ENCODE results near the gene ANKRD13A.
A peak's percentile ranks its signal among the peaks of the same experiment; 100 is the strongest.

ANKRD13A gene

GRCh38 chr12:109963330-109963729, 35.9 kb upstream of the ANKRD13A start:
- DNase-seq (ENCODE audit: low read depth, low spot score) = no peak

GRCh38 chr12:109963743-109964429, 35.3 kb upstream of the ANKRD13A start:
- peak; percentile 48 for DNase-seq (ENCODE audit: low read depth, low spot score)
- no peak overlapping the region for H3K4me3 ChIP-seq (ENCODE audit: low read depth, low read length)
- no peak for TF ChIP-seq CTCF (IDR thresholded peaks at IDR 0.05; ENCODE audit: low read depth, low read length)
- in situ Hi-C loops (cut with HindIII; ENCODE audit: low sequenced_read_pairs) = no loop called here

More at GRCh38 chr12:109963330-109963729, 35.9 kb upstream of the ANKRD13A start:
- in situ Hi-C loops (cut with HindIII; ENCODE audit: low sequenced_read_pairs) = no loop called here
- no peak for TF ChIP-seq CTCF (IDR thresholded peaks at IDR 0.05; ENCODE audit: low read depth, low read length)
- H3K4me3 ChIP-seq (ENCODE audit: low read depth, low read length) = no peak overlapping the region

DNA sequence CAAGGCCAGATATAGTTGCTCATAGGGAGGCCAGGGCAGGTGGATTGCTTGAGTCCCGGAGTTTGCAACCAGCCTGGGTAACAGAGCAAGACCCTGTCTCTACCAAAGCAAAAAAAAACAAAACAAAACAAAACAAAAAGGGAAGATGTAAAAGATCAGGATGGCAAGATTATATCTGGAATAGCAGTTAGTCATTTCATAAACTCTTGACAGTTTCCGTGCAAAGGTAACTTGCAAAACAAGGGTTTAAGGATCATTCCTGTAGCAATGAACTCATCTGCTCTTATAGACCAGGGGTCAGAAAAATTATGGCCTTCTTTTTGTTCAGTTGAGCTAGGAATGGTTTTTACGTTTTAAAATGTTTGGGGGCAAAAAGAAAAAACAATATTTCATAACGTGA, 32.7 kb upstream of the ANKRD13A start:
- no peak overlapping the region for H3K4me3 ChIP-seq (ENCODE audit: low read depth, low read length)
- no peak for DNase-seq (ENCODE audit: low read depth, low spot score)
- TF ChIP-seq CTCF (IDR thresholded peaks at IDR 0.05; ENCODE audit: low read depth, low read length) = no peak
- in situ Hi-C loops (cut with HindIII; ENCODE audit: low sequenced_read_pairs) = no loop called here

DNA sequence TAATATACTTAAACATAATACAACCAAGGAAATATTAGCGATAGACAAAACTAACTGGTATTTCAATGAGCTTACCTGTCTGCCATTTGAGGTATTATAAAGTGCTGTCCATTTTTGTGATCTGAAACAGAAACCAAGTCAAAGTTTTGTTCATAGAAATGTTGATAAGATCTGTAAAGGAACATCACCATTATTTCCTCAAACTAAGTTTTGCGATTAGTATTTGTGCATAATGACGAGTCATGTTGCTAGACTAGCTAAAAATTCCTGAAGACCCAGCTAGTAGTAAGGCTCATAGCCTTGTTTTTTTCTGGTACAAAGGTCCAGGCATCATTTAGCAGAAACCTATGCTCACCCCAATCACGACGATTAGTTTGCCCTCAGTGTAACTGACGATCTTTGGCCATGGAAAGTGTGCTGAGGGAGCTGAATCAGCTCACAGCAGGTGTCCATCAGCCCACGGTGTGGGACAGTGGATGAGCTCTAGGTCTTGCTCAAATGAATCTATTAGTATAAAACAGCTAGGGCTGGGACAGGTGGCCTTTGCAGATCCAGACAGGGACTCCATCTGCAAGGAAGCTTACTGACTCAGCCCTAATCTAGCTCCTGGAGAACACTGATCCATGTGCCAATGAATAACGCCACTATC, 31.7 kb upstream of the ANKRD13A start:
- no peak for DNase-seq (ENCODE audit: low read depth, low spot score)
- in situ Hi-C loops (cut with HindIII; ENCODE audit: low sequenced_read_pairs) = no loop called here
- TF ChIP-seq CTCF (IDR thresholded peaks at IDR 0.05; ENCODE audit: low read depth, low read length) = no peak
- H3K4me3 ChIP-seq (ENCODE audit: low read depth, low read length) = no peak overlapping the region

DNA sequence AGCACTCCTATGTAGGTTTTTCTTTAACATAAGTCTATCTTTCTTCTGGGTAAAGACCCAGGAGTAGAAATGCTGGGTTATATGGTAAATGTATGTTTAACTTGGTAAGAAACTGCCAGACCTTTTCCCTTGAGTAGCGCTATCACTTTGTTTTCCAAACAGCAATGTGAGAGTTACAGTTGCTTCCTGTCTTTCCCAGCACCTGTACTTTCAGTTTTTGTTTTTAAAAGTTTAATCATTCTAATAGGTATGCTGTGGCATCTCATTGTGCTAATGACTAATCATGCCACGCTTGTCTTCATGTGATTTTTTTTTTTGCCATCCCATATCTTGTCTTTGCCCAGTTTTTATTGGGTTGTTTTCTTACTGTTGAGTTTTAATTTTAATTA, 31.2 kb upstream of the ANKRD13A start:
- TF ChIP-seq CTCF (IDR thresholded peaks at IDR 0.05; ENCODE audit: low read depth, low read length) = no peak
- DNase-seq (ENCODE audit: low read depth, low spot score) = no peak
- in situ Hi-C loops (cut with HindIII; ENCODE audit: low sequenced_read_pairs) = no loop called here
- no peak overlapping the region for H3K4me3 ChIP-seq (ENCODE audit: low read depth, low read length)

DNA sequence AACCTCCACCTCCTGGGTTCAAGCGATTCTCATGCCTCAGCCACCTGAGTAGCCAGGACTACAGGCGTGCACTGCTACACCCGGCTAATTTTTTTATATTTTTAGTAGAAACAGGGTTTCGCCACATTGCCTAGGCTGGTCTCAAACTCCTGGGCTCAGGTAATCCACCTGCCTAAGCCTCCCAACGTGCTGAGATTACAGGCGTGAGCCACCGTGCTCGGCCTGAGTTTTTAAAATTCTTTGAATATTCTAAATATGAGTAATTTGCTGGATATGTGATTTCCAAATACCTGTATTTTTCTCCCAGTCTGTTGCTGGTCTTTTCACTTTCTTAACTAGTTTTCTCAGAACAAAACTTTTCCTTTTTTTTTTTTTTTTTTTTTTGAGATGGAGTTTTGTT, 30.4 kb upstream of the ANKRD13A start:
- in situ Hi-C loops (cut with HindIII; ENCODE audit: low sequenced_read_pairs) = no loop called here
- TF ChIP-seq CTCF (IDR thresholded peaks at IDR 0.05; ENCODE audit: low read depth, low read length) = no peak
- no peak for DNase-seq (ENCODE audit: low read depth, low spot score)
- no peak overlapping the region for H3K4me3 ChIP-seq (ENCODE audit: low read depth, low read length)

All from astrocyte of the spinal cord (primary cell).